Measurements from ENCODE around the gene ZNF813.
"Not testable (repeated sequence)": the region's sequence is repeated elsewhere in the genome, so short reads cannot be mapped to it uniquely, and the experiment has no call there.

GRCh38 chr19:53443809-53444208 is 23.7 kb upstream of the ZNF813 start:
- not testable (repeated sequence) for TF ChIP-seq REST, CTCF, EP300, JUN (IDR thresholded peaks at IDR 0.05)
